ENCODE data around the gene PRDM15. TPM values are rescaled to one million over a fixed set of nuclear protein-coding genes. Genes with fewer than 3 reads are reported as not detected.

The PRDM15 gene
- total RNA-seq, 1 donor from 2014 or later: 16.2 TPM

DNA sequence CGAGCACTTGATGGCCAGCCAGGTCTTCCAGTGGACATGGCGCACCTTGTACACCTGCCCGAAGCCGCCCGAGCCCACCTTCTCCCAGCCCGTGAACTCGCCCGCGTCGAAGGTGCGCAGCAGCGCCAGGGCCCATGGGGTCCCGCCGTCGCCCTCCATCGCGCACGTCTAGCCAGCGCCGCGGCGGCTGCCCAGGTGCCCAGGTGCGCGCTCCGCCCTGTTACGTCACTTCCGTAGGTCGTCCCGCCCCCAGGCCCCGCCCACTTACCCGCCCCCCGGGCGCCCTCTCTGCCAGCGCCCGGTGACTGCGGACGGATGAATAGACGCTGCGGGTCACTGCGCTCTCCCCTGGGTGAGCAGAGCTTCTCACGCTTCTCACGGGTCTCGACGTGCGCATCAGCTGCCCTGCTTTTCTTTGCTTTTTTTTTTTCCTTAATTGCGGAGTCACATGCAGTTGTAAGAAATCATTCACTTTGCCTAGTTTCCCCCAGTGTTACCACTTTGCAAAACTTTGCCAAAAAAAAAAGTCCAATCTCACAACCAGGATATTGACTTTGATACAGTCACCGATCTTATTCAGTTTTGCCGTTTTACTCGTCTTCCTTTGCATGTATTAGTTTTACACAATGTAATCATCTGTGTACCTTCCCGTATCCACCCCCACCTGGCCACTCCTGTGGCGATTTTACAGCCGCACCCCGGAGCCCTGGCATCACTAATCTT is 112.1 kb downstream of the PRDM15 start, which contains the start of gene RIPK4:
Gene RIPK4, minus strand, starts transcription at position 170 of the 723 bp plus-strand sequence. Its CDS starts 11 bp downstream, at position 159.
- peaks cover 68% of the 10 kb centered on the region for H3K4me1 Mint-ChIP-seq (ENCODE audit: low read depth)
- DNase-seq (ENCODE audit: low spot score, unreplicated experiment): peak; percentile 84
- peak within 1 kb of the TSS; percentile 93 for H3K4me3 Mint-ChIP-seq (ENCODE audit: low read depth)
- peaks cover 33% of the 10 kb centered on the region for H3K27me3 Mint-ChIP-seq
- no peaks in the 10 kb centered on the region for H3K9me3 Mint-ChIP-seq (ENCODE audit: low read depth)
- peak within 1 kb of the TSS; percentile 97 for H3K27ac Mint-ChIP-seq
- no peak for TF ChIP-seq CTCF (IDR thresholded peaks at IDR 0.05; ENCODE audit: unreplicated experiment)
- no peaks in the 10 kb centered on the region for H3K36me3 Mint-ChIP-seq (ENCODE audit: insufficient read depth)

GRCh38 chr21:41765973-41766882 is 112.9 kb downstream of the PRDM15 start:
- peak overlapping the region; percentile 93 for H3K4me3 Mint-ChIP-seq (ENCODE audit: low read depth)
- no peak for DNase-seq (ENCODE audit: low spot score, unreplicated experiment)
- H3K27me3 Mint-ChIP-seq: peaks cover 28% of the 10 kb centered on the region
- H3K27ac Mint-ChIP-seq: peak overlapping the region; percentile 97
- H3K36me3 Mint-ChIP-seq (ENCODE audit: insufficient read depth): no peaks in the 10 kb centered on the region
- TF ChIP-seq CTCF (IDR thresholded peaks at IDR 0.05; ENCODE audit: unreplicated experiment): no peak
- peaks cover 75% of the 10 kb centered on the region for H3K4me1 Mint-ChIP-seq (ENCODE audit: low read depth)
- no peaks in the 10 kb centered on the region for H3K9me3 Mint-ChIP-seq (ENCODE audit: low read depth)

DNA sequence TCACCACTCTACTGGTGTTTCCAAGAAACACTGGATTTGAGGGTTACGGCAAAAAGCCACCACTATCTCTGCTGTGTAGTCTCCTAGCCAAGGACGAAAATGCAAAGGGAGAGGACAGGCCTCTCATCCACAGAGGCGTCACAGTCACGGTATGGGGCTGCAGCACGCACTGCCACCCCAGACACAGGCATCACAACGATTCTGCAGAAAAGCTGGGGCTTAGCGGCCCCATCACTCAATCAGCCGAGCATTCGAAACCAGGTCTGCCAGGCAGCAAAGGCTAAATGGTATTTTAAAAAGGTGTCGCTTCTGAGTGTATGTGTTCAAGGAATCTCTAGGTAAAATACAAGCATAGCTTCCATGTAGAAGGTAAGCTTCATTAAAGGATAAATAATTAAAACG is 113.7 kb downstream of the PRDM15 start:
- Mint-ChIP-seq H3K36me3 (ENCODE audit: insufficient read depth) (no peaks in the 10 kb centered on the region), H3K27ac (peak overlapping the region; percentile 97), H3K9me3 (ENCODE audit: low read depth) (no peaks in the 10 kb centered on the region), H3K27me3 (peaks cover 23% of the 10 kb centered on the region), H3K4me3 (ENCODE audit: low read depth) (peak overlapping the region; percentile 93), H3K4me1 (ENCODE audit: low read depth) (peaks cover 76% of the 10 kb centered on the region)
- DNase-seq (ENCODE audit: low spot score, unreplicated experiment): no peak
- no peak for TF ChIP-seq CTCF (IDR thresholded peaks at IDR 0.05; ENCODE audit: unreplicated experiment)

GRCh38 chr21:41764558-41765419 is 114.4 kb downstream of the PRDM15 start:
- Mint-ChIP-seq H3K36me3 (ENCODE audit: insufficient read depth) (no peaks in the 10 kb centered on the region), H3K4me3 (ENCODE audit: low read depth) (peak overlapping the region; percentile 93), H3K4me1 (ENCODE audit: low read depth) (peaks cover 75% of the 10 kb centered on the region), H3K27me3 (peaks cover 16% of the 10 kb centered on the region), H3K27ac (peak overlapping the region; percentile 97), H3K9me3 (ENCODE audit: low read depth) (no peaks in the 10 kb centered on the region)
- DNase-seq (ENCODE audit: low spot score, unreplicated experiment): no peak
- TF ChIP-seq CTCF (IDR thresholded peaks at IDR 0.05; ENCODE audit: unreplicated experiment): no peak

Measured in progenitor cell of endocrine pancreas (in vitro differentiated cells).